Progenitor cell of endocrine pancreas (in vitro differentiated cells): ENCODE results near the gene TGM3. TPM values are rescaled to one million over a fixed set of nuclear protein-coding genes. Genes with fewer than 3 reads are reported as not detected.

Experiments
- DNase-seq: peaks from one replicate; pipeline ENCODE4 v3.0.0; 2021; ENCODE audit warnings: low spot score; ENCODE audit not compliant: unreplicated experiment
- H3K27ac Mint-ChIP-seq: 2 replicates; pipeline ENCODE4 v1.8.0; 2021; ENCODE audit warnings: mild to moderate bottlenecking, moderate library complexity, mixed read lengths
- H3K27me3 Mint-ChIP-seq: 2 replicates; pipeline ENCODE4 v1.8.0; 2021; ENCODE audit warnings: mixed read lengths
- H3K36me3 Mint-ChIP-seq: 2 replicates; pipeline ENCODE4 v1.8.0; 2022; ENCODE audit warnings: mixed read lengths; ENCODE audit not compliant: insufficient read depth
- H3K4me1 Mint-ChIP-seq: 2 replicates; pipeline ENCODE4 v1.8.0; 2021; ENCODE audit warnings: low read depth, mixed read lengths
- H3K4me3 Mint-ChIP-seq: 2 replicates; pipeline ENCODE4 v1.8.0; 2021; ENCODE audit warnings: low read depth, mild to moderate bottlenecking, moderate library complexity, mixed read lengths
- H3K9me3 Mint-ChIP-seq: 2 replicates; pipeline ENCODE4 v1.8.0; 2021; ENCODE audit warnings: low read depth, mixed read lengths
- CTCF ChIP-seq: fragments of 200-600 bp; sonication (generic); IDR thresholded peaks from one replicate; pipeline ENCODE4 v1.5.0; 2021; ENCODE audit warnings: antibody characterized with exemption, mild to moderate bottlenecking; ENCODE audit not compliant: unreplicated experiment
- total RNA-seq: library from RNA; stranded (reverse); gene quantifications from 2 replicates; pipeline ENCODE4 v1.2.1, GENCODE V29; 2021

TGM3 gene
- total RNA-seq, 1 donor from 2014 or later, result 0.22 TPM

DNA sequence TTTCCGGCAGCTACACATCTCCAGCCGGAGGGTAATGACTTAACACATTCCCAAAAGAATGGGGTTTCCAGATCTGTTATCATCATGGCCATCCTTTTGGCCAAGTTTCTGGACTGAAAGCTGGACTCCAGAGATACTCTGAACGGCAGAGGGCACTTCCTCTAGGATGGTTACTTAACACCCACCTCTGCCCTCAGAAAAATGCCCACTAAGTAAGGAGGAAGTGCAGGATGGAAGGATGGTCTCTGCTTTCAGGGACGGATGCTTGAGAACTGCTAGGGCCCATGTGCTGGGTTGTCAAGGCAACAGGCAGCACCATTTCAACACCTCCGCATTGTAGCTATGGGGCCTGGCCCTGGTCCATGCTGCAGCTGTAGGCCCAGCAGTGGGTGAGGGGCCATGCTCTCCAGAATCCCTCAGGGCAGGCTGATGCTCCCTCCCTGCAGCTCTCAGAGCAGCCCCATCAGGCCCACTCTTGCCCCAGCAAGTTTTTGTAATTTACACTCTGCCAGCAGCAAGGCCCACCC, 16.5 kb upstream of the TGM3 start:
- Mint-ChIP-seq H3K4me1 (no peaks in the 10 kb centered on the region), H3K36me3 (no peaks in the 10 kb centered on the region), H3K4me3 (no peak overlapping the region), H3K9me3 (peaks cover 4% of the 10 kb centered on the region), H3K27ac (no peak overlapping the region), H3K27me3 (peaks cover 3% of the 10 kb centered on the region)
- DNase-seq, result no peak
- no peak for TF ChIP-seq CTCF

DNA sequence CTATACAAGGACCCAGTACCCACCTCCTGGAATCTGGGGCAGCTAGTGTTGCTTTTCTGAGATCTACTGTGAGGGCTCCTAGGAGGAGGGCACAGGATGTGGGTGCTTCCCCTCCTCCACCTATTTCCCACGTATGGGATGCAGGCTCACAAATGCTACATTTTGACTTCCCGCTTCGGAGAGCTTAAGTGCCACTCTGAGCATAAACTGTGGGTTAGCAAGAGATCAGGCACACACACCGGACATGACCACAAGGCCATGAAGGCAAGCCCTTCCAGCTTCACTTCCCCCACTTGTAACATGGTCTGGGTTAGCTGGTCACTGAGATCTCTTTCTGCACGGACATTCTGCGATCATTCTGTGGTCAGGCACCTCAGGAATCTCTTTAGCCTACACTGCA, 15.7 kb upstream of the TGM3 start:
- H3K9me3 Mint-ChIP-seq, result peaks cover 4% of the 10 kb centered on the region
- no peaks in the 10 kb centered on the region for H3K36me3 Mint-ChIP-seq
- no peak for TF ChIP-seq CTCF
- H3K4me1 Mint-ChIP-seq, result no peaks in the 10 kb centered on the region
- H3K27ac Mint-ChIP-seq, result peak overlapping the region; percentile 20
- no peak for DNase-seq
- peaks cover 3% of the 10 kb centered on the region for H3K27me3 Mint-ChIP-seq
- H3K4me3 Mint-ChIP-seq, result no peak overlapping the region

DNA sequence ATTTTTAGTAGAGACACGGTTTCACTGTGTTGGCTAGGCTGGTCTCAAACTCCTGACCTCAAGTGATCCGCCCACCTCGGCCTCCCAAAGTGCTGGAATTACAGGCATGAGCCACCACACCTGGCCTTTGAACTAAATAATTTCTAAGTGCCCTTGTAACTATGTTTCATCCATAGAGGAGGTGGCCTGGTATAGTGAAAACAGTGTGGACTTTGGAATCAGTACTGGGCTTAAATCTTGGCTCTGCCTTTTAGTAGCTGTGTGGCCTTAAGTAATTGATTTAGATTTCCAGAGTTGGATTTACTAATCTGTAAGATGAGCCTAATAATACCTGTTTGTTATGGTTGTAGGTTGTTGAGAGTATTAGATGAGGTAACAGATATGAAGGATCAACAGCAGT, 14.2 kb upstream of the TGM3 start:
- Mint-ChIP-seq H3K36me3 (no peaks in the 10 kb centered on the region), H3K4me1 (no peaks in the 10 kb centered on the region), H3K27ac (no peak overlapping the region), H3K27me3 (peaks cover 3% of the 10 kb centered on the region), H3K9me3 (peaks cover 4% of the 10 kb centered on the region), H3K4me3 (no peak overlapping the region)
- no peak for TF ChIP-seq CTCF
- DNase-seq, result no peak

GRCh38 chr20:2282181-2282580, 13.6 kb upstream of the TGM3 start:
- no peak for TF ChIP-seq CTCF
- Mint-ChIP-seq H3K27ac (peak overlapping the region; percentile 49), H3K4me3 (no peak overlapping the region), H3K27me3 (peaks cover 3% of the 10 kb centered on the region), H3K9me3 (peaks cover 4% of the 10 kb centered on the region), H3K4me1 (no peaks in the 10 kb centered on the region), H3K36me3 (no peaks in the 10 kb centered on the region)
- DNase-seq, result no peak

DNA sequence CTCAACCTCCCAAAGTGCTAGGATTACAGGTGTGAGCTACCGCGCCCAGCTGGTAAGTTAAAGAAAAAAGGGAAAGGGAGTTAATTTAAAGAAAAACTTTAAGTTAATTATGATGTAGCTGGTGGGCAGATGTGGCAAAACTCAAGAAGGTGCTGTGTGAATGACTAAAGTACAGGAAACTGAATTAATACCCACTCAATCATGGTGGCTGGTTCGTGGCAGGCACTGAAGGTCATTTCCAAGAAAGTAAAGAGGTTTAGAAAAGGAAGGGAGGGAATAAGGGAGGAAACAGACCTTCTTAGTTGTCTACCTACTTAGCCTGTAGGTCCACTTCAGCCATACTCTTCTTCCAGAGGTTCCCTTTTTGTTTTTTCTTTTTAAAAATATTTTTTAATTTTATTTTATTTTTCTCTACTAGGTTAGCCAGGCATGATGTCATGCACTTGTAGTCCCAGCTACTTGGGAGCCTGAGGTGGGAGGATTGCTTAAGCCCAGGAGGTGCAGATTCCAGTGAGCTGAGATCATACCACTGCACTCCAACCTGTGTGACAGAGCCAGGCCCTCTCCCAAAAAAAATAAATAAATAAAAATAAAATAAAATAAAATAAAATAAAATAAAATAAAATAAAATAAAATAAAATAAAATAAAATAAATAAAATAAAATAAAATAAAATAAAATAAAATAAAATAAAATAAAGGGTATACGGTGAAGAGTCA, 11.9 kb upstream of the TGM3 start:
- Mint-ChIP-seq H3K4me3 (no peak overlapping the region), H3K9me3 (peaks cover 4% of the 10 kb centered on the region), H3K27me3 (no peaks in the 10 kb centered on the region), H3K27ac (peak overlapping the region; percentile 64), H3K36me3 (no peaks in the 10 kb centered on the region), H3K4me1 (peaks cover 6% of the 10 kb centered on the region)
- DNase-seq, result no peak
- TF ChIP-seq CTCF, result no peak
